Urinary bladder (tissue), 4 donors: ENCODE measurements around the gene RALA. TPM values are rescaled to one million over a fixed set of nuclear protein-coding genes. Genes with fewer than 3 reads are reported as not detected.
A peak's percentile ranks its signal among the peaks of the same experiment; 100 is the strongest.

Experiments
- DNase-seq: peaks from one replicate; pipeline ENCODE4 v3.0.0-alpha.2; 2015; ENCODE audit errors: extremely low spot score
- H3K27ac ChIP-seq: one replicate; pipeline ENCODE4 v1.5.1; 2013; ENCODE audit warnings: low read depth, mild to moderate bottlenecking, moderate library complexity
- H3K36me3 ChIP-seq: one replicate; pipeline ENCODE4 v1.6.1; 2013; ENCODE audit warnings: mild to moderate bottlenecking, moderate library complexity; ENCODE audit not compliant: insufficient read depth
- H3K4me1 ChIP-seq: one replicate; pipeline ENCODE4 v1.6.1; 2013; ENCODE audit warnings: mild to moderate bottlenecking, moderate library complexity; ENCODE audit not compliant: insufficient read depth
- H3K4me3 ChIP-seq: one replicate; pipeline ENCODE4 v1.5.1; 2013; ENCODE audit warnings: low read depth, low read length
- WGBS: extraction: QIAGEN DNeasy Blood & Tissue Kit; methylation state at CpG from one replicate; pipeline ENCODE4 v1.1.7; 2013; 5-methylcytosine and 5-hydroxymethylcytosine counted together
- polyA plus RNA-seq: library from polyadenylated mRNA; stranded (reverse); fragments of 200-250 nt; gene quantifications from one replicate; pipeline ENCODE4 v1.2.3, GENCODE V29; 2013
- total RNA-seq: library from RNA; depleted of rRNA; stranded (reverse); fragments of >200 nt; gene quantifications from one replicate; pipeline ENCODE4 v1.2.3, GENCODE V29; 2014
- donor health status: healthy with polysubstance abuse.
- donor health status: healthy.

RALA gene, protein sequence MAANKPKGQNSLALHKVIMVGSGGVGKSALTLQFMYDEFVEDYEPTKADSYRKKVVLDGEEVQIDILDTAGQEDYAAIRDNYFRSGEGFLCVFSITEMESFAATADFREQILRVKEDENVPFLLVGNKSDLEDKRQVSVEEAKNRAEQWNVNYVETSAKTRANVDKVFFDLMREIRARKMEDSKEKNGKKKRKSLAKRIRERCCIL
- 32.7 TPM for total RNA-seq
- polyA plus RNA-seq, result 23.5 TPM

- under 1% methylated on average over 56 of the region's 56 CpGs for WGBS
- no peaks in the 10 kb centered on the region for H3K4me1 ChIP-seq
- peak within 1 kb of the TSS; percentile 97 for H3K4me3 ChIP-seq
- H3K27ac ChIP-seq, result peak within 1 kb of the TSS; percentile 80
- H3K36me3 ChIP-seq, result no peaks in the 10 kb centered on the region
- DNase-seq, result peak; percentile 87
Measured at GRCh38 chr7:39623047-39623731, at the start of gene RALA. TSS of gene RALA (plus strand) at chr7:39623572. CDS start at chr7:39686668, 63,096 bp downstream.

DNA sequence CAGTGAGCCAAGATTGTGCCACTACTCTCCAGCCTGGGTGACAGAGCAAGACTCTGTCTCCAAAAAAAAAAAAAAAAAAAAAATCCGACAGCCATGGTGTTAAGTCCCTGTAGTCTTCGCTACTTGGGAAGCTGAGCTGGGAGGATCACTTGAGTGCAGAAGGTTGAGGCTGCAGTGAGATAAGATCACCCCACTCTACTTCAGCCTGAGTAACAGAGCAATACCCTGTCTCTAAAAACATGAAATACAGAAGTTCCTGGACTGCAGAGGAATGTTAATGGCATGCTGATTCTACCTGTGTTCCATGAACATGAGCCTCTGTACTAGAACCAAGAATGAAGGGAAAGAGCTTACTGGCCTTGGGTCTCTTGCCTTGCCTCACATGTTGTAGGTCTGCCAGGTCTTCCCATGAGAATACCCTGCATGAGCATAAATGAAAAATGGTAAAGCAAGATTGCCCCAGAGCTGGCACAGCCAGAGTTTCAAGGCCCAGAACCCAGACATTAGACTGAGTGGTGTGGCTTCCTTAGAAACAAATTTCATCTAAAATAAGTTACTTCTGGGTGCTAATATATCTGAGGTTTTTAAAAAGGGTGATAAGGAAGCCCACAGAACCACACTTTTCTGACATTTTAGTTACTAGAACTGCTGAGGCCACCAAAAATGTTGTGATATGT lies 48.6 kb upstream of the RALA start:
- WGBS, result 91% methylated on average over 2 of the region's 2 CpGs
- no peak for DNase-seq

DNA sequence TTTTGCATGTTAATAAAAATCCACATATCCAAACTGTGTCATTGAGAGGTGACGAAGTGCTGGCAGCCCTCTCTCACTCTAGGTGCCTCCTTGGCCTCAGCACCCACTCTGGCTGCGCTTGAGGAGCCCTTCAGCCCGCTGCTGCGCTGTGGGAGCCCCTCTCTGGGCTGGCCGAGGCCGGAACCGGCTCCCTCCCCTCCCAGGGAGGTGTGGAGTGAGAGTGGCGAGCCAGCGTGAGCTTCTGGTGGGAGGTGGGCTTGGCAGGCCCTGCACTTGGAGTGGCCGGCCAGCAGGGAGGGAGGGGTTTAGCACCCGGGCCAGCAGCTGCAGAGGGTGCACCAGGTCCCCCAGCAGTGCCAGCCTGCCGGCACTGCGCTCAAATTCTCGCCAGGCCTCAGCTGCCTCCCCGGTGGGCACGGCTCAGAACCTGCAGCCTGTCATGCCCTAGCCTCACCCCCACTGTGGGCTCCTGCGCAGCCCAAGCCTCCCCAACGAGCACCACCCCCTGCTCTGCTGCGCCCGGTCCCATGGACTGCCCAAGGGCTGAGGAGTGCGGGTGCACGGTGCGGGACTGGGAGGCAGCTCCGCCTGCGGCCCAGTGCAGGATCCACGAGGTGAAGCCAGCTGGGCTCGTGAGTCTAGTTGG lies 46.0 kb upstream of the RALA start:
- Histone ChIP-seq H3K36me3 (no peaks in the 10 kb centered on the region), H3K27ac (no peak overlapping the region), H3K4me1 (no peaks in the 10 kb centered on the region), H3K4me3 (no peak overlapping the region)
- WGBS, result 93% methylated on average over 27 of the region's 27 CpGs
- DNase-seq, result no peak

More for the DNA sequence above, 48.6 kb upstream of the RALA start:
- Histone ChIP-seq H3K27ac (no peak overlapping the region), H3K4me1 (no peaks in the 10 kb centered on the region), H3K36me3 (no peaks in the 10 kb centered on the region), H3K4me3 (no peak overlapping the region)

DNA sequence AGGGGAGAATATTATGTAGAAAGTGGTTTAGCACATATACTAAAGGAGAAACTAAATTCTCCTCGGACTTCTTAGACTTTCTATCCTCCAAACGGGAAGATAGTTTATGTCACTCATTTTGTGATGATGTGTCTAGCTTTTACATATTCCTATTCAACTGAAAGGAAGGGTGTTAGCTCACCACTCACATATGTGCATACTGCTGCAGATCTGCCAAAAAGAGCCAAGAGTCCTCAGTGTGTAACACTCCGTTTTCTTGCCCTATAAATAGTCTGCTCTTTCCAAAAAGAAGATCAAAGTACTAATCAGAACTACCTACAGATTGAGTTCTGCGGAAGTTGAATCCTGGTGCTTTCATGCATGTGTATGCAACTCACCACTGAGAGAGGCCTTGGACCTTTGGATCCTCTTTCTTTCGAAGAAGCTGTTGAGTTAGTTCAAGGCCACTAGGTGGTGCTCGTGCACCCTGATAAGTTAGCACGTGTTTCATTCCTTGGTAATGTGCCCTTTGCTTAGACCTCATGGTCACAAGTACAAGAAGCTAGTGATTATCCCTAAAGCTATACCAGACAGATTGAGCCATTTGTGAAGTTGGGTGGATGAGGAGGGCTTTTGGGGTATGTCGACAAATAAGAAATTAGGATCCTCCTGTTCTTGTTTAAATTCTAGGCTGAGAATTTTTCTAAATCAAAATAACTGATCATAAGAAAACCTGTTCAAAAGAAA lies 43.1 kb upstream of the RALA start:
- H3K27ac ChIP-seq, result no peak overlapping the region
- WGBS, result 20% methylated on average over 8 of the region's 8 CpGs
- no peaks in the 10 kb centered on the region for H3K4me1 ChIP-seq
- H3K4me3 ChIP-seq, result no peak overlapping the region
- DNase-seq, result peak; percentile 77
- H3K36me3 ChIP-seq, result no peaks in the 10 kb centered on the region

DNA sequence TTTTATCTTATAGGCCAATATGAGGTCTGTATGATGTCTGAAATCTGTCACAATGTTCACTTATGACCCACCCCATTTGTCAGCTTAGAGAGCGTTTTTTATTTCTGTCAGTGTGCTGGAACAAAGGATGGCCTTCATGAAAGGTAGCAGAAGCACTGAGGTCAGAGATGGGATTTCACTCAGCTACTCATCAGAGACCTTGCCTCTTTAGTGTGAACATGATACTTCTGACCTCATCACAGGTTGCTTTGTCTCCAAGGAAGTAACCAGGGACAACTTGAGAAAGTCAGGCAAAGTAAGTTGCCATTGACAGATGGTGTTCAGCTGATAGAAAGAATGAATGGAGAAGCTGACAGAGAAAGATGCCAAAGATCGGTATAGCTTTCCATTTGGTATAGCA lies 40.8 kb upstream of the RALA start:
- Histone ChIP-seq H3K27ac (no peak overlapping the region), H3K36me3 (no peaks in the 10 kb centered on the region), H3K4me1 (no peaks in the 10 kb centered on the region), H3K4me3 (no peak overlapping the region)
- WGBS, result 91% methylated on average over 2 of the region's 2 CpGs
- DNase-seq, result no peak

GRCh38 chr7:39583539-39583938 lies 39.8 kb upstream of the RALA start:
- no peak overlapping the region for H3K4me3 ChIP-seq
- no peak for DNase-seq
- WGBS, result 80% methylated on average over 2 of the region's 2 CpGs
- no peaks in the 10 kb centered on the region for H3K36me3 ChIP-seq
- no peaks in the 10 kb centered on the region for H3K4me1 ChIP-seq
- H3K27ac ChIP-seq, result no peak overlapping the region

DNA sequence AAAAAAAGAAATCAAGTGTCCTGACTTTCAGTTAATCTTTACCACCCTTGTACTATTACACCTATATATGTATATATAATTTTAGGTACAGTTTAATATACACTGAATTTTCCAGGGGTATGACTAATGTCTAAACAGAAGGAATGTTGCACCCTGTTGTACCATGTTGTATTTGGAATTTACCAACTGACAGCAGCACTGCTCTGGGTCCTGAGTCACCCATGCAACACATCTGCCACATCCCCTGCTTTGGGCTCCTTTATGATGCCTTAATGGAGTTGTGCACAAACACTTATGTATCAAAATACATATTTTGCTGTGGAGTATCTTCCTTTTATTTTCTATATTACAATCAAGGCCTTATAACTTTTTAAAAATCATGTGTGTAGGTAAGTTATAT lies 36.0 kb upstream of the RALA start:
- Histone ChIP-seq H3K4me1 (no peaks in the 10 kb centered on the region), H3K27ac (no peak overlapping the region), H3K36me3 (no peaks in the 10 kb centered on the region), H3K4me3 (no peak overlapping the region)
- no peak for DNase-seq

- no peaks in the 10 kb centered on the region for H3K36me3 ChIP-seq
- DNase-seq, result no peak
- no peak overlapping the region for H3K4me3 ChIP-seq
- H3K27ac ChIP-seq, result no peak overlapping the region
- no peaks in the 10 kb centered on the region for H3K4me1 ChIP-seq
- 60% methylated on average over 5 of the region's 5 CpGs for WGBS
Measured at GRCh38 chr7:39588416-39588815, 35.0 kb upstream of the RALA start.

DNA sequence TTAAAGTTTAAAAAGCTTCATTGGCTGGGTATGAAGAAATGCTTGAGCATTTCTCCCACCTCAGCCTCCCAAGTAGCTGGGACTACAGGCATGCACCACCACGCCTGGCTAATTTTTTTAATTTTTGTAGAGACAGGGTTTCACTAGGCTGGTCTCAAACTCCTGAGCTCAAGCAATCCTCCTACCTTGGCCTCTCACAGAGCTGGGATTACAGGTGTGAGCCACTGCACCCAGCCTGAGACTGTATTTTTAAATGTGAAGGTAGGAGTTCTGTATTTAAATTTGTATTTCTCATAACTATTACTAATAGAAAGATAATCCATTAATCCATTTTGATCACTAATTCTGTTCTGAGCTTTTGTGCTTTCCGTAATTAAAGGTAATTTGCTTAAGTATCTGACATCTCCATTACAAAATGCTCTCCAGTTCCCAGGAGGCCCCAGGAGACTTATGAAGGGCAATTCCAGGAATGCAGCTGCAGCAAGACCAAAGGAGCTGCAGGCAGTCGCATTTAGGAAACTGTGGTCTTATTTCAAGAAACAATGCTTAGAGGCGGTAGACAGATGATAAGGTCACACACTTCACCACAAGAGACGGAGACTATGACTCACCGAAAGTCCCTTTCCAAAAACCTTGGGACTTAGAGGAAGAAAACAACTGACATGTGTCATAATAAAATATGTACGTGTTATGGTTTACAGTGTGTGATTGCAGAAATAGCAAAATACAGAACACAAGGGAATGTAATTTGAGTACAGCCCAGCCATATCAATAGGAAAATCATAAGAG lies 33.9 kb upstream of the RALA start:
- Histone ChIP-seq H3K4me1 (no peaks in the 10 kb centered on the region), H3K36me3 (no peaks in the 10 kb centered on the region), H3K27ac (no peak overlapping the region), H3K4me3 (no peak overlapping the region)
- no peak for DNase-seq
- WGBS, result 52% methylated on average over 7 of the region's 7 CpGs

GRCh38 chr7:39592586-39592985 lies 30.8 kb upstream of the RALA start:
- Histone ChIP-seq H3K27ac (no peak overlapping the region), H3K4me3 (no peak overlapping the region), H3K4me1 (no peaks in the 10 kb centered on the region), H3K36me3 (no peaks in the 10 kb centered on the region)
- DNase-seq, result no peak
- 50% methylated on average over 2 of the region's 2 CpGs for WGBS

GRCh38 chr7:39594988-39595620 lies 28.3 kb upstream of the RALA start:
- 43% methylated on average over 5 of the region's 5 CpGs for WGBS
- Histone ChIP-seq H3K4me1 (no peaks in the 10 kb centered on the region), H3K36me3 (no peaks in the 10 kb centered on the region), H3K4me3 (no peak overlapping the region), H3K27ac (no peak overlapping the region)
- DNase-seq, result no peak

DNA sequence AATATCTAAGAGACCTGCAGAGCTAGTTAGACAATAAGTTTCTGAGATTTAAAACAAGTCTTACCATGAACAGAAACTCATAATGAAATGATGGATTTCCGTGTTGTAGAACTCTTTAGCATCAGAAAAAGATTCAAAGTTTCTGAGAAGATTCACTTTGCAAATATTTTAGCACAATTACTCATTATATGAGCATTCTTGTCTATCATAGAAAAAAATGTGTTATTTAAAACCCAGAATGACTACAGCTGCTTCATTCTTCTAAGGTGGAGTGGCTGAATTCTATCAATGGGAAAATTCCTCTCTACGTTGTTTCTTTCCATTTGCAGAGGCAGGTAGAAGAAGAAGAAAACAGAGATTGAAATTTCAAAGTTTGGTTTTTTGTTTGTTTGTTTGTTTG lies 21.0 kb upstream of the RALA start:
- no peaks in the 10 kb centered on the region for H3K36me3 ChIP-seq
- no peak for DNase-seq
- H3K4me1 ChIP-seq, result no peaks in the 10 kb centered on the region
- no peak overlapping the region for H3K27ac ChIP-seq
- 47% methylated on average over 2 of the region's 2 CpGs for WGBS
- no peak overlapping the region for H3K4me3 ChIP-seq
